Measurements from ENCODE around the gene ASB6. TPM values are rescaled to one million over a fixed set of nuclear protein-coding genes. Genes with fewer than 3 reads are reported as not detected.

ASB6 gene
- total and polyA plus RNA-seq, 2 of the 13 experiments (the other 11 are each of a cell fraction or from before 2014, with no cell fraction given) = 8.2 to 8.4 TPM

- no peak overlapping the region for H3K4me3 ChIP-seq (replicated peaks in 1 of 3; ENCODE audit: insufficient read depth in 1 of 3, low read depth in 2 of 3, low read length in 3 of 3)
- in situ Hi-C loops (cut with HindIII; ENCODE audit: extremely low pct_ligation_motif_present, low pct_unique_long_range_greater_than_20kb) (no loop called here), intact Hi-C loops (cut with micrococcal nuclease; ENCODE audit: unreplicated experiment) (no loop called here)
- no peak for FAIRE-seq
- POLR2A ChIA-PET = interaction anchor here (1.2 to 2.3 kb wide), 4 partner anchors 10 to 446 kb away, joined by 3 to 18 read pairs (median 4); no protein-coding TSS in a partner anchor
- TF ChIP-seq ZNF234 (CRISPR knock-in tag; conservative IDR thresholded peaks at IDR 0.05) = no peak
- no peak for TF ChIP-seq SP1 (IDR thresholded peaks at IDR 0.05)
- no peak for TF ChIP-seq SP1 (CRISPR knock-in tag; IDR thresholded peaks at IDR 0.05)
- no peak for TF ChIP-seq ZNF747 (CRISPR knock-in tag; IDR thresholded peaks at IDR 0.05; ENCODE audit: borderline replicate concordance)
- no peak for ATAC-seq
- no TSS peak for BruUV-seq (replicated peaks)
- no peak overlapping the region for H3K27ac ChIP-seq (ENCODE audit: extremely low read length, insufficient read depth, low read length)
- no peak for DNase-seq (ENCODE audit: low spot score)
- H3K4me2 ChIP-seq (ENCODE audit: low read depth, low read length) = no peak overlapping the region
- H2AFZ ChIP-seq (ENCODE audit: low read length) = no peak overlapping the region
- WGBS (ENCODE audit: low lambda C conversion rate) = 98% methylated on average over 7 of the region's 8 CpGs
- CTCF ChIA-PET (ENCODE audit: low intra/inter-chr PET ratio, low total read pairs) = no interaction called here
- peaks cover 50% of the 10 kb centered on the region for H3K4me1 ChIP-seq (ENCODE audit: insufficient read depth, low read length)
- no peaks in the 10 kb centered on the region for H3K27me3 ChIP-seq (ENCODE audit: control insufficient read depth in 1 of 2, insufficient read depth in 2 of 2, low read length in 2 of 2)
- H3K9me3 ChIP-seq (ENCODE audit: low read length) = no peaks in the 10 kb centered on the region
- H3K79me2 ChIP-seq (ENCODE audit: insufficient read depth, low read length) = no peaks in the 10 kb centered on the region
- no peaks in the 10 kb centered on the region for H4K20me1 ChIP-seq (ENCODE audit: insufficient read depth, low read length)
- no peak overlapping the region for H3K9ac ChIP-seq (ENCODE audit: insufficient read depth, low read depth, low read length)
- no peaks in the 10 kb centered on the region for H3K36me3 ChIP-seq (replicated peaks in 1 of 2; ENCODE audit: control insufficient read depth in 1 of 2, insufficient read depth in 2 of 2, low read length in 2 of 2)
These were observed 55.3 kb downstream of the ASB6 start for GRCh38 chr9:129586685-129587084.

GRCh38 chr9:129586245-129586644 lies 55.7 kb downstream of the ASB6 start:
- WGBS (ENCODE audit: low lambda C conversion rate) = 100% methylated on average over 1 of the region's 1 CpG
- H3K4me1 ChIP-seq (ENCODE audit: insufficient read depth, low read length) = peaks cover 50% of the 10 kb centered on the region

More at GRCh38 chr9:129586245-129586644, 55.7 kb downstream of the ASB6 start:
- Histone ChIP-seq H3K9ac (ENCODE audit: insufficient read depth, low read depth, low read length) (no peak overlapping the region), H3K36me3 (replicated peaks in 1 of 2; ENCODE audit: control insufficient read depth in 1 of 2, insufficient read depth in 2 of 2, low read length in 2 of 2) (no peaks in the 10 kb centered on the region), H3K9me3 (ENCODE audit: low read length) (no peaks in the 10 kb centered on the region), H3K27ac (ENCODE audit: extremely low read length, insufficient read depth, low read length) (no peak overlapping the region), H3K4me2 (ENCODE audit: low read depth, low read length) (no peak overlapping the region), H3K4me3 (replicated peaks in 1 of 3; ENCODE audit: insufficient read depth in 1 of 3, low read depth in 2 of 3, low read length in 3 of 3) (no peak overlapping the region), H2AFZ (ENCODE audit: low read length) (no peak overlapping the region), H3K79me2 (ENCODE audit: insufficient read depth, low read length) (peaks cover 4% of the 10 kb centered on the region), H4K20me1 (ENCODE audit: insufficient read depth, low read length) (no peaks in the 10 kb centered on the region), H3K27me3 (ENCODE audit: control insufficient read depth in 1 of 2, insufficient read depth in 2 of 2, low read length in 2 of 2) (no peaks in the 10 kb centered on the region)
- ChIA-PET POLR2A (interaction anchor here (1.2 to 2.3 kb wide), 4 partner anchors 11 to 446 kb away, joined by 3 to 18 read pairs (median 4); no protein-coding TSS in a partner anchor), CTCF (ENCODE audit: low intra/inter-chr PET ratio, low total read pairs) (no interaction called here)
- FAIRE-seq = no peak
- no TSS peak for BruUV-seq (replicated peaks)
- intact Hi-C loops (cut with micrococcal nuclease; ENCODE audit: unreplicated experiment) (no loop called here), in situ Hi-C loops (cut with HindIII; ENCODE audit: extremely low pct_ligation_motif_present, low pct_unique_long_range_greater_than_20kb) (no loop called here)
- TF ChIP-seq ZFP36 (IDR thresholded peaks at IDR 0.05; ENCODE audit: borderline replicate concordance, low read depth, low read length, partially characterized antibody) (no peak), ZNF296 (CRISPR knock-in tag; conservative IDR thresholded peaks at IDR 0.05) (no peak), JARID2 (CRISPR knock-in tag; IDR thresholded peaks at IDR 0.05; ENCODE audit: insufficient replicate concordance) (no peak), ZFY (CRISPR knock-in tag; IDR thresholded peaks at IDR 0.05) (no peak)
- ATAC-seq = no peak
- DNase-seq (ENCODE audit: low spot score) = no peak
